NCI-H1436 (cell line): Measurements from ENCODE around the gene PLCL1.

Source experiments
- DNase-seq: peaks from one replicate; lab custom pipeline; 2025; lab: John Stamatoyannopoulos, UW

PLCL1 gene

DNA sequence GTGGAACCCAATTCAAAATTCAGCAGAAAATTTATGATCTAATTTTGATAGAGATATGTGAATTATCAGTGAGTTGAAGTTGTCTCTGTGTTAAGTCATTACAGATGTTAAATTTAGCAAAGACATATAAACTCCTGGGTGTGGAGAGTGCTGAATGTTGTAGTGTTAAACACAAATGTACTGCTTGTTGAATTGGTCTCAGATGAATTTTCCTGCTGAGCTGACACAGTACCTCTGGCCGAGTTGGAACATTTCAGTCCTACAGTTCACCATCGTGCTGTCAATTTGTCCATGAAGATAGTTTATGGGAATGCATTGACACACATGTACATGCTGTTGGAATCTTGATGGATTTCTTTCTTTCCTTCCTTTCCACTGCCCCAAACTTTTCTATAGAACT lies 255.9 kb downstream of the PLCL1 start:
- DNase-seq = no peak

DNA sequence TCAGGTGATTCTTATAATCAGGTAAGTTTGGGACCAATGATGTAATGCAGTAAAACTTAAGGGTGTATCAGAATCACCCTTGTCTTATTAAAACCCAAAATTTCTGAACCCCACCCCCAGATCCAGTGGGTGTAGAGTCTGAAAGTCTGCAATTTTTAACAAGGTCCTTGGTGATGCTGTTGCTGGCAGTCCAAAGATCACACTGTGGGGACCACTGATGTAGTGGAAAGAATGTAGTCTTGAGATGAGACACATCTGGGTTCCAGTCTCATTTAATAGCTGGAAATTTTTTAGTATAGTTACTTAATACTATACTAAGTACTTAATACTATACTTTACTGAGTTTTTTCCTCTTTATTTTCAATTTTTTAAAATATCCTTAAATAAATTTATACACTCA lies 258.4 kb downstream of the PLCL1 start:
- DNase-seq = no peak

DNA sequence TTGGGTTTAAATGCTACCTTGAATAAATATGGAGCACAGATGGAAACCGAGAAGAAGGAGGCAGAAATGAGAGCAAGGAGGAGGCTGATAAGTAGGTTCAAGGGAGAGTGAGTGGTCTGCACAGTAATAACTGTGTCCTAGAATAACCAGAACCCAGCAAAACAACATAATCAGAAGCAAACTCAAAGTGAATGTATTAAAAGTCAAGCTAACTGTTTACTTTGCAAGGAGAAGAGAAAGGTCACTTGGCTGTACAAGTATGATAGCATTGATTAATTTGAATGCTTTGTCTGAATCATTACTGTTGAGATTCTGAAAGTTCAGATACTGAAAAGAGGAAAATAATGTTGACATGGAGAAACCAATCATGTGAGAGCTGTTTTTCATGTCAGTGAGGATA lies 258.8 kb downstream of the PLCL1 start:
- no peak for DNase-seq

DNA sequence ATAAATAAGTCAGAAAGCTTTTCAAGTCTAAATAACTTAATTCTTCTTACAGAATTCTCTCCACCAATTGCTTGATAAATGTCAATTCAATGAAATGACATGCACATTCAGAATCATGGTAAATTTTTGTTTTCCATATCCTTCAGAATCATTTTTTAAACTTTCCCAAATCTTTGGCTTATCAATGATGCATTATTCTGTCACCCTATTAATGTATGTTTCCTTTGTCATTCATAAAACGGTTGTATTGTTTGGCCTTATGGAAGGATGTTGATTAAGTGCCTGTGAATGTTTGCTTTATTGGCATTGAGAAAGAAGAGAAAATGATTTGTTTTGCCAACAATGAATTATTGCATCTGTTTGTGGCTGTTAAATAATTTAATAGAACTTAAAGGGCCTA lies 260.9 kb downstream of the PLCL1 start:
- no peak for DNase-seq

DNA sequence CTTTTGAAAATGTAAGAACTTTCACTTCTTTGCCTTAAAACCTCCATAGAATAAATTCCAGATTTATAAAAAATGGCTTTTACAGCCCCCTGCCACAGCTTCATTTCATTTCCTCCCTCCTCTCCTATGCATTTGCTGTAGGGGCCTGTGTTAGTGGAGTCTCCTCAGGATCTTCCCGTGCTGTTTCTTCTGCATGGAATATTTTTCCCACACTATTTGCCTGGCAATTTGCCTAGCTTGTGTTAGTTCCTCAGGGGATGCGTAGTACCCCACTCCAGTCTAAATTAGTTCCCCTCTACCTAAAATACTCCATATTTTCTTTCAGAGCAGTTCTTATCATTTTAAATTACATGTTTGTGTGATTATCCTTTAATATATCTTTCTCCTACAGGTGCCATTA lies 262.2 kb downstream of the PLCL1 start:
- DNase-seq = no peak

DNA sequence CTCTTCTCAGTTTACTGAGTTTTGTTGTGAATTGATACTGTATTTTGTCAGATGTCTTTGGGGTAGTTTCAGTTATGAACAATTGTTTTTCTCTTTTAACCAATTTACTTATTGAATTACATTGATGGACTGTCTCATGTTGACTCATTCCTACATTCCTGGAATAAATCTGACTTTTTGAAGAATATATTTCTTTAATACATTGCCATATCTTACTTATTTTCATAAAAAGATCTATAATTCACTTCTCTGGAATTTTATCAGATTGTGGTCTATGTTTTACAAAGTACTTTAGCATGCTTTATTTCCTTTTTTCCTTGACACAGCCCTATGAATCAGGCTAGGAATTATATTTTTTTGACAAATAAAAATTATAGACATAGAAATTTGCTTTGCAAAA lies 268.3 kb downstream of the PLCL1 start:
- DNase-seq = no peak

DNA sequence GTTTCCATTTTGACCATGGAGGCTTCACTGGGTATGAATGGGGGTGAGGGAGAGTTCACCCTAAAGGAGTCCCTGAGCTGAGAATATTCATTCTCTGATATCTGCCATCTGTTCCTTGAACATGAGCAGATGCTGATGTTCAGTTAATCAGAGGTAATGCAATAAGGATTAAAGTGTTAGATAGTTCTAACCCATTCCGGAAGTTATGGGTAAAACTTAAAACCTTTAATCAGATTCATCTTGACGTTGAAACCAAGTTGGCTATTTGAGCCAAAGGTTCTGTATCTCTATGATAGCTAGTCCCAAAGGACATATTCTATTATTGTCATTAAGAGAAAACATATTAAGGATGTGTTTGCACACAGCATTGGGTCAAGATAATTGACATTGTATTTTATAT lies 268.9 kb downstream of the PLCL1 start:
- DNase-seq = no peak

DNA sequence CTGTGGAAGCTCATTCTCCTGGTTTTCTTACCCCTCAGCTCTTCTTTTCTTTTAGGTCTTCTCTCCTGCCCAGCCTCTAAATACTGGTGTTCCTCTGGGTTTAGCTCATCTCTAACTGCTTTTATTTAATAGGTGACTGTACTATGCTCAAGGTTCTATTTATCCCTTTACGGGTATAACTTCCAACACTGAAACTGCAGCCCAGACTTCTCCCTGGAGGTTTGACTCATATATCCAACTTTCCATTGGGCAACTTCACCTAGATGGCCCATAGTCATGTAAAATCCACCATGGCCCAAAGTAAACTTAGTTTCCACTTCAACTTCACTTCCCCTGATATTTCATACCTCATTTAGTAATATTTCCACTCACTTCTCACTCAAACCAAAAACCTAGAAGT lies 273.1 kb downstream of the PLCL1 start:
- no peak for DNase-seq

DNA sequence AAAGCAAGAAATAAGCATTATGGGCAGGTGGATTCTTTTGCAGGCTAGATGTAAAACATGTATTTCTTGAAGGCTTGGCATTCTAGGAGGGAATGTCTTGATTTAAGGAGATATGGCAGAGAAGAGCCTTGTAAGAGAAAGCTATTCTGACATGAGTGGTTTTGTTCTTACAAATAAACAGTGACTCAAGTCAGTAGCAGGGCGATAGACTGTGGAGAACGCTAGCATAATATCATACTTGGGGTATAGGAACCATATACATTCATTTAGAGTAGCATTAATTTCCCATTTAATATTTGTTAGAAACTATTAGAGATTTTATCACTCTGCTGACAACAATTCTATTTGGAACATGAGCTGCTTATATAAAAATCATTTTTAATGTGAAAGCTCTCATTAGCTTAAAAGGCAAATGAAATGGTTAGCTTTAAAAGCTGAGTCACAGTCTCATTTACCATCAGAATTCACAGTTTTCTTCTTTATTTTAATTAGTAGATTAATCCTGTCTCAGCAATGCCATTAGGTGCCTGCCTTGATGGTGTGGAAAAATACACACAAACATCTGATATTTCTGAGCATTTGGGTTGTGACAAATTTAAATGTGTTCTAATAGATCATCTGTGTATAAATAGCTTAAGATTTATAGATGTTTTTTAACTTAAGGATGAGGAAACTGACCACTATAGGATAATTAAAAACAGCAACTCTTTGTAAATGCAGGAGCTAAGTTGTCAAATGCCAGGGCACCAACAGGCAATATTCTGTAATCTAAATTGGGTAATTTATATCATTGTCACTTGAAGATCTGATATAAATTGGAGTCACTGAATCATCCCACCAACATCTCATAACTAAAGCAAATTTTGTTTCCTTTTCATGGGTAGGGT lies 276.7 kb downstream of the PLCL1 start:
- DNase-seq = no peak

DNA sequence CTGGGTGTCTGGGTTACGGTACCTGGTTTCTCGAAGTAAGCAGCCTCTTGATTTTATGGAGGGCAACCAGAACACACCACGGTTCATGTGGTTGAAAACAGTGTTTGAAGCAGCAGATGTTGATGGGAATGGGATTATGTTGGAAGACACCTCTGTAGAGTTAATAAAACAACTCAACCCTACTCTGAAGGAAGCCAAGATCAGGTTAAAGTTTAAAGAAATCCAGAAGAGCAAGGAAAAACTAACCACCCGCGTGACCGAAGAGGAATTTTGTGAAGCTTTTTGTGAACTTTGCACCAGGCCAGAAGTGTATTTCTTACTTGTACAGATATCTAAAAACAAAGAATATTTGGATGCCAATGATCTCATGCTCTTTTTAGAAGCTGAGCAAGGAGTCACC lies 279.8 kb downstream of the PLCL1 start:
- no peak for DNase-seq

DNA sequence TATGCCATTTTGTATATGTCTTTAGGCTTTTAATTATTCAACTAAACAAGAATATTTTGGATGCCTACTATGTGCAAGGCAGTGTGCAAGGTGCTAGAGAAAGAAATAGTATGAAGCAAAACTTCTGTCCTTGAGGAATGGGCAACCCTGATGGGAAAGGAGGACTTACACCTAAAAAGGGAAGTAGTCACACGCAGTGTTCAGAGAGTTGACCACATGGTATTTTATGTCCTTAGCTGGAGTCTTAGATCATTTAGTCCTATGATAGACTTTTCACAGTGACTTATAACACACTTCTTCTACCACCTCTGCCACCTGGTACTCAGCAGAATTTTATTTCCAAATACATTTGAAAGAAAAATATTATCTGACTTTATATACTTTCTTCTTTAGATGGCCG lies 291.6 kb downstream of the PLCL1 start:
- no peak for DNase-seq

DNA sequence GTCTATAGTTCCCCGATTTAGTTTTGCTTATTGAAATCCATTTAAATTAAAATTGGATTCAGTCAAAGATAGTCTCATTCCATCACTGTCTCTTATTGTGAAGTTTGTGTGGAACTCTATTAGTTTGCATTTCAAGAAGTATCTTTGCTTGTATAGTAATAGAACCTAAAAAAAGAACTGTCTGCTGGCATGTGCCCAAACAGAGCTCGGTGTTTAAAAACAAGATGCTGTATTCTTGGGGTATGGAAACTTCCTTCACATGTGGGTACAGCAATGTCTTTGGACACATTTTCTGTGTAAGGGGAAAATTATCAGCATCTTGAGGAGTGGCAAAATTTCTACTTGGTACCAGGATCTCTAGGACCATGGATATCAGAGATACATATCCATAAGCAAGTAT lies 292.6 kb downstream of the PLCL1 start:
- DNase-seq = no peak

DNA sequence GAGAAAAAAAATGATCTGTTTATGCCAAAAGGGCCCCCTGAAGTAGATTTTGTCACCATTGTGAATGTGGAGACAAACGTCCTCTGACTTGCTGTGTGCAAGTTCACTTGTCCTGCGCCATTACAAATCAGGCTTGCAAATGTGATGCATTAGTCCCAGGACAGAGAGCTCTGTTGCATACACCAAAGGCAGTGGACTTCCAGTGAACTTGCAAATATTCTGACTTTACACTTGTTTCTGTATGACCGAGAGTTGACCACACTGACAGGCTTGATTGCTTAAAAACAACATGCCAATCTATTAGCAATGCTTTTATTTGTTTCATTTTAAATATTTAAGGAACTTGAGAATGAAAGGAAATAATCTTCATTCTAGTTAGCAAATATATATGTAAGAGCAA lies 293.2 kb downstream of the PLCL1 start:
- DNase-seq = no peak

DNA sequence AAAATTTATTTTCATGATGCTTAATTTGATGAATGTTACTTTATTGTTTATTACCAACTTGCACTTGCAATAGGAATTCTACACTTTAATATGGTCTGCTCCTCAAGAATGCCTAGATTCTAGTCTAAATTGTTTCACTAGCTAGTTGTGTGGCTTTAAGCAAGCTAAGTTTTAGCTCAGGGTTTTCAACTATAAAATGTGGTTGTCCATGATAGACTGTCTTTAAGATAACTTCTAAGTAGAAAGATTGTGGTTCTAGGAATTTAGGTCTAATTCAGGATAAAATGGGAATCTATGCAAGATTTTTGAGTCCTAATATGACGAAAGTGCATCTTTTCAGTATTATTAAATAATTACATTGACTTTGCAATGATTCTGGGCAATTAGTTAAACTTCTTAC lies 294.0 kb downstream of the PLCL1 start:
- no peak for DNase-seq

DNA sequence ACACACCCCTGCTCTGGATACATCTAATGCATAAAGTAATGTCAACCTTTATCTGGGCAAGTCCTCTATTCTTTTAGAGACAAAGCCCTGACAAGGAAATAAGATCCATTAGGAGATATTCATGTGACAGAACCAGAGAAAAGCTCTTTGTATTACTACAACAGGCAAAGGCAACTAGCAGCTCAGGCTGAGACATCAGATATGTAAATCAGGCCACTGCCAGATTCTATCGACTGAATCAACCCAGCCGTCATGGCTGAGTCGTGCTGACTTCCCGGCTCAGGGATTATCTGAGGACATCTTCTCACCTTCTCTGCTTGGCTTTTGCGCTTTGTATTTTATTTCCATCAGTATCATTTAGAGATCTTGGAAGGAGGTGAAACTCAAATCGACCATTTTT lies 294.5 kb downstream of the PLCL1 start:
- no peak for DNase-seq

DNA sequence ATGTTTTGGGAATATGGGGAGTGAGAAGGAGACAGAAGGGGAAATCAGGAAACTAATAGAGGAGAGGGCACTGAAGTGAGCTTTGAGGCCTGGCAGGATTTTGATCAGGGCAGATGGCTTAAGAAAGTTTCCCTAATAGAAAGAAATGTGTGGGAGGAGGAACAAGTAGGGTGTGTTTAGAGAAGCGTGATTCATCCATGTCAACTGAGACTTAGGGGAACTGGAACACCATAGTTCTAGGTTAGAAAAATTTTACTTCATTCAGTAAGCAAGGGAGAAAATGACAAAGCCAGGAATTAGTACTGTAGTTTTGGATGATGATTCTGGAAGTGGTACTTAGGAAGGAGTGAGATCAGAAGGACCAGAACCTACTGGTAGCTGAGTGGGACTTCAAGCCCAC lies 296.0 kb downstream of the PLCL1 start:
- DNase-seq = no peak

DNA sequence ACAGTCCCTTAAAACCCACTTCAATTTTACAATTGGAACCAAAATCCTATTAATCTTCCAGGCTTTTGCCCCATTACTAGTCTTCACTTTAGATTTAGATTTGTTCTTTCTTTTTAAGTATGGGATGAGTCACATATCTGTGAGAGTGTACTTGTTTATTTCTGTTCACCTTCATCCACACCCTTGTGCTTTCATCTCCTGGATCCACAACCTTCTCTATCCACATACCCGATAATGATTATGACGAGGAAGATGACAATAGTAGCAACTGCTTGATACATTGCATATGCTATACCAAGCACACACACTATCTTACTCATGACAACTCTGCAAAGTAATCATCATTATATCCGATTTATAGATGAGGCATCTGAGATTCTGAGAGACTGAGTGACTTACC lies 297.3 kb downstream of the PLCL1 start:
- DNase-seq = no peak

DNA sequence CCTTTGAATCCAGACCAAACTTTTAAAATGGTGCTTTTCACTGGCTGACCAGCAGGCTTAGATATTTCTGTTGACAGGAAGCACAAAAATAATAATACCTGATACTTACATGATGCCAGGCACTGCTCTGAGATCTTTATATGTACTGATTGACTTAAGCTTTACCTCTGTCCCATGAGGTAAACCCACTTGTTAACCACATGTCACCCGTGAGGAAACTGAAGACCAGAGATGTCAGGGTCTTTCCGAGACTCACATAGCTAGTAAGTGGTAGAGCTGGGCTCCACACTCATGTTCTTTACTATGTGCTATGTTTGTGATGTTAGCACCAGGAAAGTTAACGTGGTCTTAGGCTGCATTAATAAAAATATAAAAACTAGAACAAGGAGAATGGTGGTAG lies 297.7 kb downstream of the PLCL1 start:
- no peak for DNase-seq

DNA sequence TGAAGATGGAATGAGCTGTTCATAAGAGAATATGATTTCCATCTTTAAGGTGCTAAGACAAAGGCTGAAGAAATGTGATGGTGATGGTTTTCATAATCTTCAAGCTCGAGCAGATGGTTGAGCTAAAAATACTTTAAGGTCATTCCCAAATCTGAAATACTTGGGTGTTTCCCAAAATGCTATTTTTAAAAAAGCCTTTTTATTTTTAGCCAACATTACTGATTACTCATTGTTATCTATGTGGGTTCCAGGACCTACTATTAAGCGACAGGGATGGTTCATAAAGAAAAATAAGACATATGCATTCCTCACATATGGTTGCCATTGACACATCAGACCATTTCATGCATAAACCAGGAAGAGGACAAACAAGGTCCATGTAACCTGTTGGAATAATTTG lies 298.5 kb downstream of the PLCL1 start:
- DNase-seq = no peak

DNA sequence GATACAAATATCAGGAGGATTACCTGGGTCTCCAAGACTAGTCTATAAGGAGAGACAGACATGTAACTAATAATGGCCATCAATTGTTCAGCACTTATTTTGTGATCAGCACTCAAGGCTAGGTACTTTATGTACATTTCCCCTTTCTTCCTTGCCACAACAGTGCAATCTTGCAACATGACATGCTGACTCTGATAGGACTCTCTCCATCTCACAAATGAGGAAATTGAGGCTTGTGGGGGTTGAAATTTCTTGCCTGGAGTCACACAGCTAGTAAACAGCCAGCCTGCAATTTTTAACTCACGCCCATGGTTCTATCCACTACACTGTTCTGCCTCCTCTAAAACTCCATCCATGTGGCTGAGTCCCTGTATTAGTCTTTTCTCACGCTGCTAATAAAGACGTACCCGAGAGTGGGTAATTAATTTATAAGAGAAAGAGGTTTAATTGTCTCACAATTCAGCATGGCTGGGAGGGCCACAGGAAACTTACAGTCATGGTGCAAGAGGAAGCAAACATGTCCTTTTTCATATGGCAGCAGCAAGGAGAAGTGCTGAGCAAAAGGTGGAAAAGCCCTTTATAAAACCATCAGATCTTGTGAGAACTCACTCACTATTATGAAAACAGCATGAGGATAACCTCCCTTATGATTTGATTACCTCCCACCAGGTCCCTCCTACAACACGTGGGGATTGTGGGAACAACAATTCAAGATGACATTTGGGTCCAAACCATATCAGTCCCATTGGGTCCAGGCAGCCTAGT lies 302.4 kb downstream of the PLCL1 start:
- no peak for DNase-seq

DNA sequence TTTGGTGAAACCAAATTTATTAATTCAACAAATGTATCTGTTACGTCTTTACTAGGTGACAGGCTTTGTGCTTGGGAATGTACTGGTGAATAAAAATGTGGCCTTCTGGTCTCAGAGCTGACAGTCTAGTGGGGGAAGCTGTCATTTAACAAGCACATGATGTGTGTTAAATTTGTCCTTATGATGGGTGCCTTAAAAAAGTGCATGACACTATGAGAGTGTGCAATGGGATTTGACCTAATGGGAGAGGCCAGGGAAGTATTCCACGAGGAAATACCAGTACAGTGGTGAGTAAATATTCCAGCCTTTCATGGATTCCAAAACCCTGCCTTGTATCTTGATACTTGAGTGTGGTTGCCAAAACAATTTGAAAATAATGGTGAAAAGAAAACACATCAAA lies 308.9 kb downstream of the PLCL1 start:
- no peak for DNase-seq

DNA sequence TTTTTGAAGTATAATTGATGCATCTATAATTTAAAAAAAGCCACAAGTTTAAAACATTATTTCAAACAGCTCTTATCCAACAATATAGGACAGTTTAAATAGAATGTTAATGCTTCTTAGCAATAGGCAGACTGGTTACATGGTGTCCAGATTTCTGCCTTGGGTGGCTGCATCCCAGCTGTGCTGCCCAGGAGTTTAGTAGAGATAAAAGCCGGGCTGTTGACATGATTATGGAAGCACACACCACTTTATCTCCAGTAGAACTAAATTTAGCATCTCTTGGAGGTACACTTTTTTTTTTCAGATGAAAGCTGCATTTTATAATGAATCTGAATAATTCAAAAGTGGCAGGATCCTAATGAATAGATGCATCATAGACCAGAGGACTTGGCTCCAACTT lies 309.7 kb downstream of the PLCL1 start:
- DNase-seq = no peak

DNA sequence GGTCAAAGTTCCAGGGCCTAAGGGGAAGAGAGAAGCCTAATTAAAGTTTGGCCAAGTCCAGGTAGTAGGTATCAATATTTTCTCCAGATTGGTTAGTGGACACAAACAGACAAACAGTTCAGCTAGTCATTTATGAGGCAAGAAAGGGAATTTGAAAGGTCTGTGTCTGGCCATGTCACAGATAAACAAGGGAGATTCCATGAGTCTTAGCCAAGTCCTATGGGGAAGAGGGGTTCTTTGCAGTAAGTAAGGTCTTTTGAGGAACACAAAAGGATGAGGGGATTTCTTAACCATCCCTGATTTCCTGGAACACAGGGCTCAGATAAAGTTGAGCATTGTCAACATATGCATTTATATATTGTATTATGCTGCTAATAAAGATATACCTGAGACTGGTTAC lies 310.8 kb downstream of the PLCL1 start:
- no peak for DNase-seq

DNA sequence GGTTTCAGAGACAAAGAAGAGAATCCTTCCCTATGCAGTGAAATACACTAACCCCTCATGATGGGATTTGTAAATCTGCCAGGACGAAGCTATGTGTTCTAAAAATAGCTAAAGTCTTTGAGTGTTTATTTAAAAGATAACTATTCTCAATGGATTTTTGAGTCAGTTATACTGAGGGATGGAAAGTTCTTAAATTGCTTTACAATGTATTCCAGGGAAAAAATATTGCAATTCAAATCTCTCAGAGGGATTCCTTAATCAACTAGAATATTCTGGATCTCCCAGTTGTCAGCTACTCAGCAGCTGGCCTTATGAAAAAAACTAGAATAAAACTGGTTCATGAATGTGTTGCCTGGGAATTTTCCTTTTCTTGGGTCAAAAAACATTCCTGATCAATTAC lies 312.4 kb downstream of the PLCL1 start:
- DNase-seq = no peak
